GM12874 (cell line): Measurements from ENCODE around the gene SDHAF2.

Experiments used
- CTCF ChIP-seq: IDR thresholded peaks from 2 replicates; pipeline ENCODE4 v1.5.1; 2011; ENCODE audit warnings: low read depth, mild to moderate bottlenecking, control low read depth, low read length, moderate library complexity; ENCODE audit not compliant: insufficient read depth

SDHAF2 gene

GRCh38 chr11:61486779-61487178, 56.9 kb downstream of the SDHAF2 start:
- TF ChIP-seq CTCF: no peak

GRCh38 chr11:61487342-61488025, 57.6 kb downstream of the SDHAF2 start:
- no peak for TF ChIP-seq CTCF

DNA sequence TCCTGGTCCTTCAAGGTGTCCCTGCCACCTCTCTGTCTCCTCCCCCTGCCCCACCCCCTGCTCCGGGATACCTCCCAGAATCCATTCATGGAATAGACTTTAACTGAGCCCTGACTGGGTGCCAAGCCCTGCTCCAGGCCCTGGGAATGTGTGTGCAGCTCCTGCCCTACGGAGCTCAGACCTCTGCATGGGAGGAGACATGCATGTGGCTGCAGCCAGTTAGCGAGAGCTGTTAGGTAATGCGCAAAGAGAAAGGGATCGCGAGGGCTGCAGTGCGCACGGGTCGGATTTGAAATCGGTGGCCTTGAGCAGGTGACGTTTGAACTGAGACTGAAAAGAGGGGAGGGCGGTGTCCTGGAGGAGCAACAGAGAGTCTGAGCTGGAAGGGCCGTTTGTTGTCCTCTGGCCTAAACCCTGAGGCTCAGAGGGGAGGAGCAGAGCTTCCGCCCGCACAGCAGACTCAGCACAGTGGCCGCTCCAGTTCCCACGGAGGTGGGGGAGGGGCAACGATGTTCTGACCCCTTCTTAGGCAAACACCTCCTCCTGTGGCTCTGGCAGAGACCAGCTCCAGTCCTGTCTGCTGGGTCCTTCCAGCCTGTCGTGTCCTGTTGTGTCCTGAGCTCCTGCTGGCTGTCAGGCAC, 58.8 kb downstream of the SDHAF2 start:
- no peak for TF ChIP-seq CTCF

DNA sequence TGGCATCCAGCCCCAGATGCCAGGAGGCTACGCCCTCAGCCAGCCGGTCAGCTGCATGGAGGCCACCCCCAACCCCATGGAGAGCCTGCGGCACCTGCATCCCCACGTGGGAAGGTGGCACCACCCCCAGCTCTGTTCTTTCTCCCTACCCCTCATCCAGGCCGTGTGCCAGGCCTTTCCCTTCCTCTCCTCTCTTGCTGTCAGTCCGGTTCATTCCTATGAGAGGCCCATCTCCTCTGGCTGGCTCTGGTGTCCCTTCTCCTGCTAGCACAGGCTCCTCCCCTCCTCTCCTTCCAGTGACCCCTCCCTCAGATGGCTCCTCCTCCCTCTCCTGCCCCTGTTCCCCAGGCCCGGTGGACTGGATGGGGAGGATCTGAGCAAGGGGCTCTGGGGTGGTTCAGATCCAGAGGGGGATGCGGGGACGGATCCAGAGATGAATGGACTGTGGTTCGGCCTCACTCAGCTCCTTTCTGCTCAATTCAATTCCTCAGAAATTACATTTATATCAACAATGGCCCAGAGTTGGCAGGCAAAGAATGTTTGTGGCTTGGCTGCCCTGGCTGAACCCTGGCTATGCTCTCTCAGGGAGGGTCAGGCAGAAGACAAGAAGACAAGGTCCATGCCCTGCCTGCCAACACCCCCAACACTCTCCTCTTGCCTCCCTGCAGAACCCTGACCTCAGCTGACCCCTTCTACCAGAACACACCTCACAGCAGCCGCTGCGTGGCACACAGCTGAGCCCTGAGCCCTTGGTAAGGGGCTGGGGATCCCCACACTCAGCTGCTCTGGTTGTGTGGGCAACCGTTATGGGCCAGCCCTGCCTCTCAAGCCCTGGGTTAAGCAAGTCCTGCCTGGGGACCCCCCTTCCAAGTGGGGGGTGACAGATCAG, 60.2 kb downstream of the SDHAF2 start:
- TF ChIP-seq CTCF: no peak

DNA sequence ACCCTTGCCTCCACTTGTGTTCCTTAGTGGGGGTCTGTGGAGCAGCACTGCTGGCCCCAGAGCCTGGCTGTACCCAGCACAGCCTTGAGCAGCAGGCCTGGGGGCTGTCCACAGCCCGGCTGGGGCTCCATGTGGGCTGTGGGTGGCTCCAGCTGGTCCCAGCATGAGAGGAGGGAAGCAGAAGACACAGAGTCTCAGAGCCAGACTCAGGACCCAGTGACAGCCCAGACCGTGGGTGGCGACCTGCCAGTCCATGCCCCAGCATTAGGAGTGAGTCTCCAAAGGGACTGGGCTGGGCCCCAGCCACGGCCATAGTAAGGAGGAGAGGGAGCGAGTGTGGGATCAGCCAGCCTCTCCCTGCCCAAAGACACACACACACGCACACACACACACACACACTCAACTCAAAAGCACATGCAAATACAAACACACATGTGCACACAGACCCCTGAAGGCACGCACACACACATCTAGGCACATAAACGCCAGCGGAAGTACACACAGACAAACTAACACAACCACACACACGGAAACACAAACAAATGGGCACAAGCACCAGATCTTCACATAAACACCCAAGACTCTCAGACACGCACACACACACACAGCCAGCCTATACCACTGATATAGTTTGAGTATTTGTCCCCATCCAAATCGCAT, 61.9 kb downstream of the SDHAF2 start:
- no peak for TF ChIP-seq CTCF

- no peak for TF ChIP-seq CTCF
These were observed 64.5 kb downstream of the SDHAF2 start for GRCh38 chr11:61494381-61494961.
